ENCODE data around the gene DDN.

The DDN gene

GRCh38 chr12:48972952-48973483, 26.2 kb downstream of the DDN start:
- no peak overlapping the region for H3K27ac Mint-ChIP-seq
- peaks cover 47% of the 10 kb centered on the region for H3K4me1 Mint-ChIP-seq (ENCODE audit: low read depth)
- H3K27me3 Mint-ChIP-seq = peaks cover 20% of the 10 kb centered on the region
- H3K9me3 Mint-ChIP-seq (ENCODE audit: low read depth) = no peaks in the 10 kb centered on the region
- H3K4me3 Mint-ChIP-seq = no peak overlapping the region
- H3K36me3 Mint-ChIP-seq = no peaks in the 10 kb centered on the region

- H3K36me3 Mint-ChIP-seq = no peaks in the 10 kb centered on the region
- H3K27ac Mint-ChIP-seq = no peak overlapping the region
- peaks cover 42% of the 10 kb centered on the region for H3K4me1 Mint-ChIP-seq (ENCODE audit: low read depth)
- peak overlapping the region; percentile 68 for H3K4me3 Mint-ChIP-seq
- H3K27me3 Mint-ChIP-seq = peaks cover 20% of the 10 kb centered on the region
- H3K9me3 Mint-ChIP-seq (ENCODE audit: low read depth) = no peaks in the 10 kb centered on the region
These were observed 26.8 kb downstream of the DDN start for GRCh38 chr12:48972213-48972951.

- Mint-ChIP-seq H3K36me3 (no peaks in the 10 kb centered on the region), H3K27ac (no peak overlapping the region), H3K4me3 (peak overlapping the region; percentile 62), H3K9me3 (ENCODE audit: low read depth) (no peaks in the 10 kb centered on the region), H3K27me3 (peaks cover 20% of the 10 kb centered on the region), H3K4me1 (ENCODE audit: low read depth) (peaks cover 34% of the 10 kb centered on the region)
These were observed 28.4 kb downstream of the DDN start for GRCh38 chr12:48970702-48971334.

GRCh38 chr12:48969833-48970701, 29.1 kb downstream of the DDN start:
- peaks cover 34% of the 10 kb centered on the region for H3K4me1 Mint-ChIP-seq (ENCODE audit: low read depth)
- no peaks in the 10 kb centered on the region for H3K9me3 Mint-ChIP-seq (ENCODE audit: low read depth)
- H3K4me3 Mint-ChIP-seq = peak overlapping the region; percentile 62
- H3K36me3 Mint-ChIP-seq = no peaks in the 10 kb centered on the region
- H3K27ac Mint-ChIP-seq = no peak overlapping the region
- H3K27me3 Mint-ChIP-seq = peaks cover 18% of the 10 kb centered on the region

GRCh38 chr12:48969160-48969771, 29.9 kb downstream of the DDN start:
- no peaks in the 10 kb centered on the region for H3K9me3 Mint-ChIP-seq (ENCODE audit: low read depth)
- no peaks in the 10 kb centered on the region for H3K36me3 Mint-ChIP-seq
- H3K4me3 Mint-ChIP-seq = peak overlapping the region; percentile 58
- peaks cover 34% of the 10 kb centered on the region for H3K4me1 Mint-ChIP-seq (ENCODE audit: low read depth)
- no peak overlapping the region for H3K27ac Mint-ChIP-seq
- peaks cover 15% of the 10 kb centered on the region for H3K27me3 Mint-ChIP-seq

GRCh38 chr12:48968467-48968866, 30.7 kb downstream of the DDN start:
- Mint-ChIP-seq H3K36me3 (no peaks in the 10 kb centered on the region), H3K9me3 (ENCODE audit: low read depth) (no peaks in the 10 kb centered on the region), H3K4me1 (ENCODE audit: low read depth) (peaks cover 34% of the 10 kb centered on the region), H3K27me3 (peaks cover 15% of the 10 kb centered on the region), H3K27ac (no peak overlapping the region), H3K4me3 (peak overlapping the region; percentile 58)

- H3K27ac Mint-ChIP-seq = no peak overlapping the region
- peaks cover 34% of the 10 kb centered on the region for H3K4me1 Mint-ChIP-seq (ENCODE audit: low read depth)
- H3K36me3 Mint-ChIP-seq = no peaks in the 10 kb centered on the region
- no peak overlapping the region for H3K4me3 Mint-ChIP-seq
- no peaks in the 10 kb centered on the region for H3K9me3 Mint-ChIP-seq (ENCODE audit: low read depth)
- peaks cover 15% of the 10 kb centered on the region for H3K27me3 Mint-ChIP-seq
These were observed 31.2 kb downstream of the DDN start for GRCh38 chr12:48967991-48968390.

- no peaks in the 10 kb centered on the region for H3K36me3 Mint-ChIP-seq
- H3K9me3 Mint-ChIP-seq (ENCODE audit: low read depth) = no peaks in the 10 kb centered on the region
- no peak overlapping the region for H3K27ac Mint-ChIP-seq
- H3K4me3 Mint-ChIP-seq = no peak overlapping the region
- peaks cover 25% of the 10 kb centered on the region for H3K4me1 Mint-ChIP-seq (ENCODE audit: low read depth)
- H3K27me3 Mint-ChIP-seq = peaks cover 8% of the 10 kb centered on the region
These were observed 32.8 kb downstream of the DDN start for GRCh38 chr12:48966177-48966895.

- no peak overlapping the region for H3K4me3 Mint-ChIP-seq
- H3K4me1 Mint-ChIP-seq (ENCODE audit: low read depth) = peaks cover 15% of the 10 kb centered on the region
- no peak overlapping the region for H3K27ac Mint-ChIP-seq
- H3K9me3 Mint-ChIP-seq (ENCODE audit: low read depth) = no peaks in the 10 kb centered on the region
- H3K27me3 Mint-ChIP-seq = no peaks in the 10 kb centered on the region
- H3K36me3 Mint-ChIP-seq = no peaks in the 10 kb centered on the region
These were observed 33.8 kb downstream of the DDN start for GRCh38 chr12:48965298-48965838.

GRCh38 chr12:48961801-48962200, 37.4 kb downstream of the DDN start:
- Mint-ChIP-seq H3K4me1 (ENCODE audit: low read depth) (peaks cover 7% of the 10 kb centered on the region), H3K4me3 (no peak overlapping the region), H3K27me3 (no peaks in the 10 kb centered on the region), H3K27ac (no peak overlapping the region), H3K9me3 (ENCODE audit: low read depth) (no peaks in the 10 kb centered on the region), H3K36me3 (no peaks in the 10 kb centered on the region)

GRCh38 chr12:48961331-48961730, 37.8 kb downstream of the DDN start:
- Mint-ChIP-seq H3K9me3 (ENCODE audit: low read depth) (no peaks in the 10 kb centered on the region), H3K4me1 (ENCODE audit: low read depth) (peaks cover 11% of the 10 kb centered on the region), H3K36me3 (no peaks in the 10 kb centered on the region), H3K27ac (no peak overlapping the region), H3K4me3 (no peak overlapping the region), H3K27me3 (no peaks in the 10 kb centered on the region)

GRCh38 chr12:48960834-48961233, 38.3 kb downstream of the DDN start:
- H3K27me3 Mint-ChIP-seq = no peaks in the 10 kb centered on the region
- H3K36me3 Mint-ChIP-seq = no peaks in the 10 kb centered on the region
- H3K27ac Mint-ChIP-seq = no peak overlapping the region
- H3K4me3 Mint-ChIP-seq = no peak overlapping the region
- peaks cover 16% of the 10 kb centered on the region for H3K4me1 Mint-ChIP-seq (ENCODE audit: low read depth)
- H3K9me3 Mint-ChIP-seq (ENCODE audit: low read depth) = no peaks in the 10 kb centered on the region

- Mint-ChIP-seq H3K4me1 (ENCODE audit: low read depth) (peaks cover 31% of the 10 kb centered on the region), H3K27ac (no peak overlapping the region), H3K36me3 (no peaks in the 10 kb centered on the region), H3K4me3 (peak overlapping the region; percentile 97), H3K27me3 (no peaks in the 10 kb centered on the region), H3K9me3 (ENCODE audit: low read depth) (no peaks in the 10 kb centered on the region)
These were observed 41.2 kb downstream of the DDN start for GRCh38 chr12:48958049-48958388.
